Endothelial cell of umbilical vein (primary cell): ENCODE results near the gene SEMA4C. TPM values are rescaled to one million over a fixed set of nuclear protein-coding genes. Genes with fewer than 3 reads are reported as not detected.

Source experiments
- BruUV-seq: library from RNA; stranded (reverse); fragments of 400-500 nt; replicated peaks from 2 replicates; lab custom pipeline; 2021; lab: Mats Ljungman, UMichigan
- CTCF ChIA-PET: fragments of 300-600, 350-600 bp; sonication (Branson Sonifier 250); formaldehyde crosslinking; loops from one replicate; lab custom pipeline; 2021; ENCODE audit warnings: antibody characterized with exemption, inconsistent platforms; lab: Charles Lee
- POLR2A ChIA-PET: fragments of 300-600, 350-600 bp; sonication (Branson Sonifier 250); formaldehyde crosslinking; loops from one replicate; lab custom pipeline; 2021; ENCODE audit warnings: antibody characterized with exemption, inconsistent platforms; lab: Charles Lee
- DNase-seq: peaks from one replicate; pipeline ENCODE4 v3.0.0-alpha.2; 2011; ENCODE audit warnings: low read depth, low spot score
- FAIRE-seq: peaks from 2 replicates; lab custom pipeline; 2011; peaks lifted over from hg19 to GRCh38; lab: Jason Lieb, UNC
- H2AFZ ChIP-seq: 2 replicates; pipeline ENCODE4 v1.6.0; 2012; ENCODE audit warnings: low read depth, low read length, control low read depth, inconsistent platforms
- H3K27ac ChIP-seq: 2 replicates; pipeline ENCODE4 v1.5.1; 2011; ENCODE audit warnings: low read depth, mild to moderate bottlenecking, control low read depth, low read length, moderate library complexity; ENCODE audit not compliant: insufficient read depth
- H3K27me3 ChIP-seq, 2 experiments: 2 replicates each; pipeline versions ENCODE4 v1.6.0 to v1.6.1; 2011; ENCODE audit warnings: low read length in 2 of 2, mixed read lengths in 1 of 2; ENCODE audit not compliant: control insufficient read depth in 2 of 2, insufficient read depth in 2 of 2
- H3K36me3 ChIP-seq, 2 experiments: 2 replicates in 1 of 2; 3 replicates in 1 of 2; pipeline ENCODE4 v1.5.1; 2011; ENCODE audit warnings: low read length in 2 of 2, mild to moderate bottlenecking in 1 of 2, moderate library complexity in 1 of 2; ENCODE audit not compliant: control insufficient read depth in 2 of 2, insufficient read depth in 2 of 2; ENCODE audit errors: extremely low read depth in 1 of 2
- H3K4me1 ChIP-seq: 3 replicates; pipeline ENCODE4 v1.5.1; 2011; ENCODE audit warnings: mild to moderate bottlenecking, low read length; ENCODE audit not compliant: control insufficient read depth, insufficient read depth; ENCODE audit errors: extremely low read depth
- H3K4me2 ChIP-seq: 2 replicates; pipeline ENCODE4 v1.6.1; 2011; ENCODE audit warnings: low read length, control low read depth, mixed read lengths; ENCODE audit not compliant: insufficient read depth
- H3K4me3 ChIP-seq, 3 experiments: fragments of 200-600 bp in 1 of 3; sonication (generic), shearing (Covaris generic) in 1 of 3; replicated peaks in 1 of 3; 2 replicates each; pipeline ENCODE4 v1.5.1; 2011 to 2016; ENCODE audit warnings: control low read depth in 3 of 3, low read length in 3 of 3, mild to moderate bottlenecking in 2 of 3, inconsistent platforms in 1 of 3, low read depth in 1 of 3, moderate library complexity in 1 of 3; ENCODE audit not compliant: insufficient read depth in 1 of 3
- H3K79me2 ChIP-seq: 2 replicates; pipeline ENCODE4 v1.6.0; 2012; ENCODE audit warnings: low read length, inconsistent platforms; ENCODE audit not compliant: control insufficient read depth, insufficient read depth
- H3K9ac ChIP-seq: replicated peaks from 2 replicates; pipeline ENCODE3; 2011; ENCODE audit warnings: low read length, control low read depth; ENCODE audit not compliant: insufficient read depth; ENCODE audit errors: extremely low read depth
- H3K9me1 ChIP-seq: replicated peaks from 3 replicates; pipeline ENCODE4 v1.6.0; 2011; ENCODE audit warnings: mild to moderate bottlenecking, low read length; ENCODE audit not compliant: control insufficient read depth, insufficient read depth; ENCODE audit errors: extremely low read depth
- H3K9me3 ChIP-seq: replicated peaks from 2 replicates; pipeline ENCODE4 v1.5.1; 2012; ENCODE audit warnings: low read length, inconsistent platforms; ENCODE audit not compliant: control insufficient read depth, insufficient read depth
- H4K20me1 ChIP-seq: replicated peaks from 2 replicates; pipeline ENCODE3; 2011; ENCODE audit warnings: mild to moderate bottlenecking, low read length; ENCODE audit not compliant: control insufficient read depth, insufficient read depth; ENCODE audit errors: extremely low read depth
- CTCF ChIP-seq, 2 donors: IDR thresholded peaks; 1 replicate in 1 of 2; 2 replicates in 1 of 2; pipeline ENCODE4 v1.5.1; 2011; ENCODE audit warnings: low read length in 2 of 2, mild to moderate bottlenecking in 2 of 2, moderate library complexity in 2 of 2, control low read depth in 1 of 2, inconsistent platforms in 1 of 2, low read depth in 1 of 2; ENCODE audit not compliant: insufficient read depth in 1 of 2; ENCODE audit errors: extremely low read depth in 1 of 2
- FOS ChIP-seq: IDR thresholded peaks from 2 replicates; pipeline ENCODE4 v1.6.1; 2011; ENCODE audit warnings: mild to moderate bottlenecking, low read length, moderate library complexity, borderline replicate concordance; ENCODE audit not compliant: insufficient read depth
- GATA2 ChIP-seq: IDR thresholded peaks from 2 replicates; pipeline ENCODE4 v1.7.0; 2011; ENCODE audit warnings: low read depth, mild to moderate bottlenecking, moderate library complexity, mixed read lengths, low read length; ENCODE audit not compliant: insufficient read length, insufficient read depth
- MAX ChIP-seq: IDR thresholded peaks from 2 replicates; pipeline ENCODE4 v1.6.1; 2011; ENCODE audit not compliant: insufficient read depth, insufficient read length
- MYC ChIP-seq: IDR thresholded peaks from one replicate; pipeline ENCODE4 v1.6.1; 2011; ENCODE audit warnings: mild to moderate bottlenecking, low read depth, low read length
- POLR2A ChIP-seq: IDR thresholded peaks from 2 replicates; pipeline ENCODE4 v1.6.1; 2012; ENCODE audit warnings: low read depth, mild to moderate bottlenecking, control low read depth, low read length
- POLR2AphosphoS5 ChIP-seq: IDR thresholded peaks from 2 replicates; pipeline ENCODE4 v1.6.1; 2012; ENCODE audit warnings: low read depth, mild to moderate bottlenecking, control low read depth, low read length, moderate library complexity; ENCODE audit not compliant: insufficient read depth
- dilution Hi-C: fragments of 300-500 bp; cut with MboI; formaldehyde crosslinking; loops from one replicate; pipeline ENCODE4 v1.15.0; 2019; ENCODE audit warnings: low sequenced_read_pairs; ENCODE audit not compliant: extremely low pct_ligation_motif_present
- intact Hi-C: fragments of 100-400 bp; cut with micrococcal nuclease; formaldehyde crosslinking; loops from one replicate; pipeline ENCODE4 v1.10.0; 2022
- polyA plus RNA-seq, 4 experiments: library from polyadenylated mRNA; depleted of rRNA in 3 of 4; stranded (reverse) in 3 of 4; unstranded in 1 of 4; fragments of >200 nt; gene quantifications; 2 replicates each; pipeline versions ENCODE4 v1.2.1 to v1.2.3, GENCODE V29; 2011 to 2012; ENCODE audit warnings: missing spikeins in 1 of 4
- total RNA-seq: library from RNA; stranded (reverse); gene quantifications from 2 replicates; pipeline ENCODE4 v1.2.3, GENCODE V29; 2021

The SEMA4C gene
- total and polyA plus RNA-seq, 2 donors (not counting 3 experiments of a cell fraction or from before 2014, with no cell fraction given), result 16.4 to 17.3 TPM

- Histone ChIP-seq H3K9ac (no peak overlapping the region), H3K9me1 (no peaks in the 10 kb centered on the region), H3K79me2 (no peaks in the 10 kb centered on the region), H3K27me3 (peaks cover 2 to 4% of the 10 kb centered on the region in 2 experiments), H3K4me3 (no peak overlapping the region), H3K9me3 (no peaks in the 10 kb centered on the region), H4K20me1 (no peaks in the 10 kb centered on the region), H3K36me3 (no peaks in the 10 kb centered on the region), H3K27ac (no peak overlapping the region), H3K4me1 (no peaks in the 10 kb centered on the region), H3K4me2 (no peak overlapping the region), H2AFZ (no peak overlapping the region)
- ChIA-PET CTCF (interaction anchor here (1.4 kb wide), 1 partner anchor 39 kb away, joined by 3 read pairs; no protein-coding TSS in a partner anchor), POLR2A (no interaction called here)
- intact Hi-C loops, result no loop called here
- BruUV-seq, result no TSS peak
- TF ChIP-seq CTCF (IDR thresholded peaks at IDR 0.05; ENCODE audit: extremely low read depth in 1 of 2, insufficient read depth in 1 of 2, low read depth in 1 of 2, low read length in 2 of 2), result no peak
- no peak for TF ChIP-seq POLR2AphosphoS5
- TF ChIP-seq GATA2, result no peak
- no peak for TF ChIP-seq FOS
- TF ChIP-seq POLR2A, result no peak
- TF ChIP-seq MYC, result no peak
- FAIRE-seq (no peak), DNase-seq (no peak)
- dilution Hi-C loops, result no loop called here
Measured at GRCh38 chr2:96906729-96907114, 36.8 kb upstream of the SEMA4C start.

- no peak overlapping the region for H2AFZ ChIP-seq
- no peak overlapping the region for H3K4me2 ChIP-seq
- POLR2A ChIA-PET, result no interaction called here
- H3K4me3 ChIP-seq, result no peak overlapping the region
- H3K9ac ChIP-seq, result no peak overlapping the region
- H3K27ac ChIP-seq, result no peak overlapping the region
- dilution Hi-C loops (no loop called here), intact Hi-C loops (no loop called here)
- no peaks in the 10 kb centered on the region for H3K36me3 ChIP-seq
- H3K9me1 ChIP-seq, result no peaks in the 10 kb centered on the region
- H3K79me2 ChIP-seq, result no peaks in the 10 kb centered on the region
- BruUV-seq, result no TSS peak
- DNase-seq (no peak), FAIRE-seq (no peak)
- no peaks in the 10 kb centered on the region for H3K9me3 ChIP-seq
- CTCF ChIA-PET, result no interaction called here
- TF ChIP-seq FOS, result no peak
- TF ChIP-seq MAX, result no peak
- no peak for TF ChIP-seq POLR2A
- H4K20me1 ChIP-seq, result no peaks in the 10 kb centered on the region
- H3K4me1 ChIP-seq, result no peaks in the 10 kb centered on the region
- H3K27me3 ChIP-seq, result peaks cover 2 to 4% of the 10 kb centered on the region in 2 experiments
Measured at GRCh38 chr2:96903815-96904214, 33.9 kb upstream of the SEMA4C start.
